ENCODE results near the gene SMAD9. TPM values are rescaled to one million over a fixed set of nuclear protein-coding genes. Genes with fewer than 3 reads are reported as not detected.

Gene SMAD9
- total and polyA plus RNA-seq, 9 of the 15 experiments (the other 6 are each of a cell fraction or from before 2014, with no cell fraction given): 0.02 to 0.08 (median 0.03) TPM; not detected in 4

DNA sequence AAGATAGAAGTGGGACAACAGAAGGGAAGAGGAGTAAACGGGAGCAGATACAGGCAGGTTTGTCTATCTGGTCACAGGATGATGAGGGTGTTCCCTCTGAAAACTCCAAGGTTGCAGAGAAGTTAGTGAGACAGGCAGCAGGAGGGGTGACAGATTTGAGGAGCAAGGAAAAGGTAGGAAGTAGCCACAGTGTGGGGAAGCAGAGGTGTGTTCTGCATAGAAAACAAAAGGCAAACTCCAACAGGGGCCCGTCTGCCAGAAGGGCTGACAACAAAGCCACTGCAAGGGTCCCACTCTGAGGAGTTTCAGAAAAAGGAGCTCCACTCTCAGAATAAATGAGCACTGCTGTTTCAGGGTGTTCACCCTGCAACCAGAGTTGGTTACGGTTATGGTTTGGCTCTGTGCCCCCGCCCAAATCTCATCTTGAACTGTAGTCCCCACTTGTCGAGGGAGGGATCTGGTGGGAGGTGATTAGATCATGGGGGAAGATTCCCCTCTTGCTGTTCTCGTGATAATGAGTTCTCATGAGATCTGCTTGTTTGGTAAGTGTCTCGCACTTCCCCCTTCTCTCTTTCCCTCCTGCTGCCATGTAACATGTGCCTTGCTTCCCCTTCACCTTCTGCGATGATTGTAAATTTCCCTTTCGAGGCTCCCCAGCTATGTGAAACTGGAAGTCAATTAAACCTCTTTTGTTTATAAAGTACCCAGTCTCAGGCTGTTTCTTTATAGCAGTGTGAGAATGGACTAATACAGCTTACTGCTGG is 32.1 kb downstream of the SMAD9 start:
- WGBS (ENCODE audit: insufficient coverage, low coverage, missing lambda C conversion rate): 0% methylated on average over 7 of the region's 9 CpGs
- Histone ChIP-seq H3K27me3 (ENCODE audit: control insufficient read depth in 2 of 2, insufficient read depth in 2 of 2, low read length in 2 of 2) (peaks cover 3 to 18% of the 10 kb centered on the region in 2 experiments; a peak in 3 of 5 replicates), H3K79me2 (ENCODE audit: control insufficient read depth, insufficient read depth, low read length) (no peaks in the 10 kb centered on the region), H3K4me2 (ENCODE audit: insufficient read depth, low read length) (no peak overlapping the region), H2AFZ (ENCODE audit: low read depth, low read length) (no peak overlapping the region), H3K9ac (ENCODE audit: insufficient read depth in 1 of 2, low read depth in 2 of 2, low read length in 2 of 2) (no peak overlapping the region; a peak in 1 of 4 replicates), H4K20me1 (replicated peaks; ENCODE audit: control insufficient read depth, insufficient read depth, low read length) (no peaks in the 10 kb centered on the region), H3K4me1 (replicated peaks in 1 of 2; ENCODE audit: control insufficient read depth in 2 of 2, insufficient read depth in 2 of 2, low read length in 2 of 2) (no peaks in the 10 kb centered on the region), H3K36me3 (ENCODE audit: control insufficient read depth, insufficient read depth, low read length) (no peaks in the 10 kb centered on the region), H3K27ac (ENCODE audit: extremely low read depth, low read depth, low read length) (no peak overlapping the region), H3K4me3 (no peak overlapping the region), H3K9me3 (replicated peaks; ENCODE audit: control insufficient read depth, insufficient read depth, low read depth, low read length) (no peaks in the 10 kb centered on the region), H3K9me1 (ENCODE audit: control insufficient read depth, insufficient read depth, low read length) (no peaks in the 10 kb centered on the region)
- FAIRE-seq (no peak), ATAC-seq (no peak), DNase-seq (ENCODE audit: extremely low read depth in 1 of 4, low spot score in 3 of 4) (no peak)
- in situ Hi-C loops (cut with MboI): no loop called here
- intact Hi-C loops (cut with micrococcal nuclease): no loop called here
- CTCF ChIA-PET (ENCODE audit: low intra/inter-chr PET ratio): no interaction called here
- no TSS peak for BruUV-seq (replicated peaks)
- POLR2A ChIA-PET: interaction anchor here (0.7 kb wide), 1 partner anchor 40 kb away, joined by 3 read pairs; no protein-coding TSS in a partner anchor
- TF ChIP-seq, protein P1, sequence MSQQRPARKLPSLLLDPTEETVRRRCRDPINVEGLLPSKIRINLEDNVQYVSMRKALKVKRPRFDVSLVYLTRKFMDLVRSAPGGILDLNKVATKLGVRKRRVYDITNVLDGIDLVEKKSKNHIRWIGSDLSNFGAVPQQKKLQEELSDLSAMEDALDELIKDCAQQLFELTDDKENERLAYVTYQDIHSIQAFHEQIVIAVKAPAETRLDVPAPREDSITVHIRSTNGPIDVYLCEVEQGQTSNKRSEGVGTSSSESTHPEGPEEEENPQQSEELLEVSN (IDR thresholded peaks at IDR 0.05; ENCODE audit: borderline replicate concordance in 1 of 2, extremely low read depth in 1 of 2, insufficient read depth in 1 of 2, insufficient read length in 1 of 2, low read depth in 1 of 2, low read length in 1 of 2, poor library complexity in 1 of 2, severe bottlenecking in 1 of 2): peak in 1 of 2 experiments; percentile 22
- no peak for TF ChIP-seq CBFA2T2 (conservative IDR thresholded peaks at IDR 0.05)
- no peak for TF ChIP-seq TFAP4 (CRISPR knock-in tag; IDR thresholded peaks at IDR 0.05; ENCODE audit: borderline replicate concordance)
- TF ChIP-seq, protein P2, sequence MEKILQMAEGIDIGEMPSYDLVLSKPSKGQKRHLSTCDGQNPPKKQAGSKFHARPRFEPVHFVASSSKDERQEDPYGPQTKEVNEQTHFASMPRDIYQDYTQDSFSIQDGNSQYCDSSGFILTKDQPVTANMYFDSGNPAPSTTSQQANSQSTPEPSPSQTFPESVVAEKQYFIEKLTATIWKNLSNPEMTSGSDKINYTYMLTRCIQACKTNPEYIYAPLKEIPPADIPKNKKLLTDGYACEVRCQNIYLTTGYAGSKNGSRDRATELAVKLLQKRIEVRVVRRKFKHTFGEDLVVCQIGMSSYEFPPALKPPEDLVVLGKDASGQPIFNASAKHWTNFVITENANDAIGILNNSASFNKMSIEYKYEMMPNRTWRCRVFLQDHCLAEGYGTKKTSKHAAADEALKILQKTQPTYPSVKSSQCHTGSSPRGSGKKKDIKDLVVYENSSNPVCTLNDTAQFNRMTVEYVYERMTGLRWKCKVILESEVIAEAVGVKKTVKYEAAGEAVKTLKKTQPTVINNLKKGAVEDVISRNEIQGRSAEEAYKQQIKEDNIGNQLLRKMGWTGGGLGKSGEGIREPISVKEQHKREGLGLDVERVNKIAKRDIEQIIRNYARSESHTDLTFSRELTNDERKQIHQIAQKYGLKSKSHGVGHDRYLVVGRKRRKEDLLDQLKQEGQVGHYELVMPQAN (IDR thresholded peaks at IDR 0.05; ENCODE audit: borderline replicate concordance): no peak
- peak; percentile 22; the same call in 1 of the 2 replicates for TF ChIP-seq CBFA2T3 (IDR thresholded peaks at IDR 0.05)
- TF ChIP-seq L3MBTL2 (IDR thresholded peaks at IDR 0.05): peak; percentile 82
- no peak for TF ChIP-seq ZNF347 (CRISPR knock-in tag; IDR thresholded peaks at IDR 0.05; ENCODE audit: low read depth)
- no peak for TF ChIP-seq TAF1 (IDR thresholded peaks at IDR 0.05; ENCODE audit: control insufficient read depth, extremely low read depth, insufficient read depth, low read length, severe bottlenecking)
- TF ChIP-seq RFX7 (CRISPR knock-in tag; IDR thresholded peaks at IDR 0.05): no peak
- TF ChIP-seq NCOA2 (IDR thresholded peaks at IDR 0.05; ENCODE audit: partially characterized antibody in 2 of 2): no peak

Measured in K562 (cell line).